Astrocyte (in vitro differentiated cells and primary cell): ENCODE measurements around the gene TTF2. TPM values are rescaled to one million over a fixed set of nuclear protein-coding genes. Genes with fewer than 3 reads are reported as not detected.

Source experiments
- DNase-seq: peaks from one replicate; pipeline ENCODE4 v3.0.0-alpha.2; 2010; ENCODE audit warnings: low read depth
- FAIRE-seq: peaks from 2 replicates; lab custom pipeline; 2011; peaks lifted over from hg19 to GRCh38; lab: Jason Lieb, UNC
- H2AFZ ChIP-seq: 2 replicates; pipeline ENCODE4 v1.6.0; 2012; ENCODE audit warnings: low read depth, low read length, inconsistent platforms
- H3K27ac ChIP-seq: 2 replicates; pipeline ENCODE4 v1.5.1; 2011; ENCODE audit warnings: low read depth, low read length, inconsistent platforms
- H3K27me3 ChIP-seq: 2 replicates; pipeline ENCODE4 v1.6.0; 2011; ENCODE audit warnings: low read length, inconsistent platforms; ENCODE audit not compliant: insufficient read depth
- H3K36me3 ChIP-seq: 2 replicates; pipeline ENCODE4 v1.5.1; 2011; ENCODE audit warnings: low read length, inconsistent platforms; ENCODE audit not compliant: insufficient read depth
- H3K4me1 ChIP-seq: 2 replicates; pipeline ENCODE4 v1.5.1; 2011; ENCODE audit warnings: low read length, inconsistent platforms; ENCODE audit not compliant: insufficient read depth
- H3K4me2 ChIP-seq: 2 replicates; pipeline ENCODE4 v1.6.0; 2012; ENCODE audit warnings: low read length, inconsistent platforms
- H3K4me3 ChIP-seq: 2 replicates; pipeline ENCODE4 v1.5.1; 2011; ENCODE audit warnings: low read depth, mild to moderate bottlenecking, low read length, inconsistent platforms; ENCODE audit not compliant: insufficient read depth
- H3K79me2 ChIP-seq: 2 replicates; pipeline ENCODE4 v1.6.0; 2012; ENCODE audit warnings: mild to moderate bottlenecking, low read length, inconsistent platforms; ENCODE audit not compliant: insufficient read depth
- H3K9ac ChIP-seq: 2 replicates; pipeline ENCODE4 v1.6.0; 2012; ENCODE audit warnings: mild to moderate bottlenecking, low read length, inconsistent platforms
- H3K9me3 ChIP-seq: 2 replicates; pipeline ENCODE4 v1.5.1; 2012; ENCODE audit warnings: low read depth, mild to moderate bottlenecking, low read length, inconsistent platforms; ENCODE audit not compliant: insufficient read depth
- H4K20me1 ChIP-seq: 2 replicates; pipeline ENCODE4 v1.6.0; 2012; ENCODE audit warnings: low read length, inconsistent platforms; ENCODE audit not compliant: insufficient read depth
- H3K27ac Mint-ChIP-seq: one replicate; pipeline ENCODE4 v1.8.0; 2021; ENCODE audit warnings: mild to moderate bottlenecking, mixed read lengths; ENCODE audit not compliant: unreplicated experiment
- H3K27me3 Mint-ChIP-seq: one replicate; pipeline ENCODE4 v1.8.0; 2021; ENCODE audit warnings: low read depth, mixed read lengths; ENCODE audit not compliant: unreplicated experiment
- H3K36me3 Mint-ChIP-seq: one replicate; pipeline ENCODE4 v1.8.0; 2021; ENCODE audit warnings: low read depth, mixed read lengths; ENCODE audit not compliant: unreplicated experiment
- H3K4me1 Mint-ChIP-seq: one replicate; pipeline ENCODE4 v1.8.0; 2021; ENCODE audit warnings: low read depth, mixed read lengths; ENCODE audit not compliant: unreplicated experiment
- H3K4me3 Mint-ChIP-seq: one replicate; pipeline ENCODE4 v1.8.0; 2021; ENCODE audit warnings: mild to moderate bottlenecking, moderate library complexity, mixed read lengths; ENCODE audit not compliant: unreplicated experiment
- H3K9me3 Mint-ChIP-seq: one replicate; pipeline ENCODE4 v1.8.0; 2021; ENCODE audit warnings: mild to moderate bottlenecking, mixed read lengths; ENCODE audit not compliant: unreplicated experiment
- CTCF ChIP-seq: IDR thresholded peaks from 2 replicates; pipeline ENCODE4 v1.5.1; 2011; ENCODE audit warnings: low read depth, mild to moderate bottlenecking, inconsistent platforms, low read length, moderate library complexity; ENCODE audit not compliant: insufficient read depth
- EZH2 ChIP-seq: IDR thresholded peaks from 2 replicates; pipeline ENCODE4 v1.6.1; 2012; ENCODE audit warnings: mild to moderate bottlenecking, low read length, inconsistent platforms; ENCODE audit not compliant: insufficient read depth
- total RNA-seq: library from RNA; stranded (reverse); gene quantifications from 2 replicates; pipeline ENCODE4 v1.2.1, GENCODE V29; 2021

TTF2 gene
- total RNA-seq, 1 donor from 2014 or later = 23.4 TPM

- no peaks in the 10 kb centered on the region for H3K27me3 Mint-ChIP-seq
- no peak overlapping the region for H3K4me2 ChIP-seq
- no peak for FAIRE-seq
- peak; percentile 14 for DNase-seq
- TF ChIP-seq EZH2 (no peak), CTCF (no peak)
- no peaks in the 10 kb centered on the region for H3K9me3 Mint-ChIP-seq
- no peak overlapping the region for H3K27ac ChIP-seq
- no peaks in the 10 kb centered on the region for H3K79me2 ChIP-seq
- H2AFZ ChIP-seq = no peak overlapping the region
- H3K9ac ChIP-seq = no peak overlapping the region
- H3K27me3 ChIP-seq = no peaks in the 10 kb centered on the region
- no peak overlapping the region for H3K27ac Mint-ChIP-seq
- H3K4me1 Mint-ChIP-seq = peaks cover 22% of the 10 kb centered on the region
- no peaks in the 10 kb centered on the region for H3K9me3 ChIP-seq
- H3K36me3 Mint-ChIP-seq = no peaks in the 10 kb centered on the region
- H3K36me3 ChIP-seq = no peaks in the 10 kb centered on the region
- H3K4me3 Mint-ChIP-seq = no peak overlapping the region
- H4K20me1 ChIP-seq = no peaks in the 10 kb centered on the region
- H3K4me1 ChIP-seq = peaks cover 27% of the 10 kb centered on the region
- H3K4me3 ChIP-seq = no peak overlapping the region
Observed at GRCh38 chr1:117143871-117144270, 83.7 kb downstream of the TTF2 start.

DNA sequence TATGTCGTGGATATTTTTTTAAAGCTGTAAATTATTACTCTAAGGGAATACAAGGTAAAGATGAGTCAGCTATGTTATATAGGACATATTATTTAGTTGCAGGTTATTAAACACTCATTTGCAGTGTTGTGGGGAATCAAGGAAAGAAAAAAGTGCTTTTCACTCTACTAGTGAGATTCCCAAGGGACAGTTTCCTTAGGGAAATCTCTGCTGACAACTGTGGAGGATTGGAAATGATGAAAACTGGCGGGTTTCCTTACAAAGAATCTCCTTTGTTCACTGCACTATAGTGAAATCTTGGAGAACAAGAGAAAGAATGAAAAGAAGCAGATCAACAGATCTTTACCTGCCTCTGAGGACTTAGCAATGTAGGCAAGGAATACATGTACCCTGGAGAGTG lies 85.9 kb downstream of the TTF2 start:
- FAIRE-seq (no peak), DNase-seq (no peak)
- no peak overlapping the region for H3K27ac Mint-ChIP-seq
- H3K79me2 ChIP-seq = no peaks in the 10 kb centered on the region
- H3K4me3 Mint-ChIP-seq = no peak overlapping the region
- no peaks in the 10 kb centered on the region for H3K9me3 ChIP-seq
- H3K36me3 ChIP-seq = no peaks in the 10 kb centered on the region
- peak overlapping the region; percentile 71 for H3K9ac ChIP-seq
- no peak overlapping the region for H2AFZ ChIP-seq
- H3K4me3 ChIP-seq = no peak overlapping the region
- H3K27me3 ChIP-seq = no peaks in the 10 kb centered on the region
- H3K27me3 Mint-ChIP-seq = no peaks in the 10 kb centered on the region
- H3K27ac ChIP-seq = peak overlapping the region; percentile 88
- H3K36me3 Mint-ChIP-seq = no peaks in the 10 kb centered on the region
- H3K4me1 ChIP-seq = peaks cover 27% of the 10 kb centered on the region
- peak overlapping the region; percentile 69 for H3K4me2 ChIP-seq
- peaks cover 22% of the 10 kb centered on the region for H3K4me1 Mint-ChIP-seq
- H4K20me1 ChIP-seq = no peaks in the 10 kb centered on the region
- no peak for TF ChIP-seq EZH2
- no peak for TF ChIP-seq CTCF
- peaks cover 1% of the 10 kb centered on the region for H3K9me3 Mint-ChIP-seq

DNA sequence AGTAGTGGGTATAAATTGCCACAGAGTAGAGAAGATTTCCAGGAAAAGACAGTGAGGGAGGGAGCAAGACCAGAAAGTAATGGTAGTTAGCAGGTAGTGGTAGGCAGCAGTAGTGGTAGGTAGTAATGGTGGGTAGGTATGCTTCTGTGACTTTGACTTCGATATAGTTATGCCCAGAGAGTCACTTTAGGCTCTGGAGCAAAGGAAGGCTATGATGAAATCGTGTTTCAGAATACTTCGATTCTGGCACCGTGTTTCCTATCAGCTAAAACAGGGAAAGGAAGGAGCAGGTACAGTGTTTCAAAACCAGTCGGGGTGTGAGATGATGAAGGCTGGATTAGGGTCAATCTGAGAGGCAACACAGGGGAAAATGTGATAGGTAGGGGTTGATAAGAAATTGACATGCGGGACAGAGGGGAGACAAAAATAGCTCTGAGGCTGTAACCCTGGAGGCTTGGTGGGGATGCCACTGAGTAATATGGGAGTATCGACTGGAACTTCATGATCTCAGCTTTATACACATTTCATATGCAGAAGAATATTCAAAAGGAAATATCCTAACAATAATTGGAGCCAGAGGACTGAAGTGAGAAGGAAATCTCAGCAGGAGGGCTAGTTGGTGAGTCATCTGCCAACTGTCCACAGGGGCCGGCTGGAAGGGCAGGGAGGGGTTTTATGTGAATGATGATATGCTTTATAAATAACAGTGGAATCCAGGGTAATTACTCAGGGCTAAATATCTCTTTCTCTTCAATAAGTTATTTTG lies 86.6 kb downstream of the TTF2 start:
- Histone ChIP-seq H4K20me1 (no peaks in the 10 kb centered on the region), H3K4me3 (no peak overlapping the region), H2AFZ (no peak overlapping the region), H3K36me3 (no peaks in the 10 kb centered on the region), H3K9ac (peak overlapping the region; percentile 71), H3K27me3 (no peaks in the 10 kb centered on the region), H3K9me3 (no peaks in the 10 kb centered on the region), H3K4me1 (peaks cover 24% of the 10 kb centered on the region), H3K79me2 (no peaks in the 10 kb centered on the region), H3K4me2 (peak overlapping the region; percentile 72), H3K27ac (peak overlapping the region; percentile 88)
- Mint-ChIP-seq H3K9me3 (peaks cover 6% of the 10 kb centered on the region), H3K36me3 (no peaks in the 10 kb centered on the region), H3K4me1 (peaks cover 22% of the 10 kb centered on the region), H3K27me3 (no peaks in the 10 kb centered on the region), H3K27ac (peak overlapping the region; percentile 82), H3K4me3 (no peak overlapping the region)
- peak; percentile 76 for FAIRE-seq
- TF ChIP-seq CTCF (no peak), EZH2 (no peak)
- DNase-seq = peak; percentile 95
